OCI-LY7 (cell line): ENCODE data around the gene TK1.

Source experiments
- CTCF ChIP-seq: fragments of 200-600 bp; sonication (generic); conservative IDR thresholded peaks from 2 replicates; pipeline ENCODE4 v1.5.1; 2014; ENCODE audit warnings: mild to moderate bottlenecking, antibody characterized with exemption, low read length, moderate library complexity, mixed read lengths
- EZH2phosphoT487 ChIP-seq: fragments of 200-600 bp; sonication (generic); IDR thresholded peaks from 2 replicates; pipeline ENCODE4 v1.6.1; 2018; ENCODE audit warnings: low read depth, borderline replicate concordance, mild to moderate bottlenecking, mixed run types, antibody characterized with exemption, low read length, moderate library complexity, mixed read lengths

DNA sequence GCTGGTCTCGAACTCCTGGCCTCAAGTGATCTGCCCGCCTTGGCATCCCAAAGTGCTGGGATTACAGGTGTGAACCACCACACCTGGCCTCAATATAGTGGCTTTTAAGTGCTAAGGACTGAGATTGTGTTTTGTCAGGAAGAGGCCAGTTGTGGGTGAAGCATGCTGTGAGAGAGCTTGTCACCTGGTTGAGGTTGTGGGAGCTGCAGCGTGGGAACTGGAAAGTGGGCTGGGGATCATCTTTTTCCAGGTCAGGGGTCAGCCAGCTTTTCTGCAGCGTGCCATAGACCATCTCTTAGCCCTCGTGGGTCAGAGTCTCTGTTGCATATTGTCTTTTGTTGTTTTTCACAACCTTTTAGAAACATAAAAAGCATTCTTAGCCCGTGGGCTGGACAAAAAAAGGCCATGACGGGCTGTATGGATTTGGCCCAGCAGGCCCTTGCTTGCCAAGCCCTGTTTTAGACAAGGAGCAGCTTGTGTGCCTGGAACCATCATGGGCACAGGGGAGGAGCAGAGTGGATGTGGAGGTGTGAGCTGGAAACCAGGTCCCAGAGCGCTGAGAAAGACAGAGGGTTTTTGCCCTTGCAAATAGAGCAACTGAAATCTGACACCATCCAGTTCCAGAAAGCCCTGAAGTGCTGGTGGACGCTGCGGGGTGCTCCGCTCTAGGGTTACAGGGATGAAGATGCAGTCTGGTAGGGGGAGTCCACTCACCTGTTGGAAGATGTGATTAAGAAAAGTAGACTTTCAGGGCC is 32.7 kb upstream of the TK1 start:
- TF ChIP-seq CTCF (no peak), EZH2phosphoT487 (no peak)
